ENCODE results near the gene COX7B2.

The COX7B2 gene

DNA sequence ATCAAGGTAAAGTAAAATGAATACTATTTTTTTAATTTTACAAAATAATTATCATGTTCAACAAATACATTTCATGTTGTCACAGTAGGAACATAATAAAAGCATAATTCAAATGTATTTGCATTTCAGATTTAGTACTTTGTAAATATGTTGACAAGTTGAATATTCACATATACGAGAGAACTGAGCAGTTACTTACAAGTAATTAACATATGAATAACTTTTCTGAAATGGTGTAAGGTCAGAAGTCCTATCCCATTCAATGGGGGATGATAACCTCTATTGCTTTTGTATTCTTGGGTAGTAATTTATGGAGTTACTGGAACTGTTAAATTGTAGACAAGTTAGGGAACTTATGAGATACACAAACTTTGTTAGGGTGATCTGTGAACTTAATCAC lies 191.1 kb downstream of the COX7B2 start:
- DNase-seq (ENCODE audit: low spot score): no peak

DNA sequence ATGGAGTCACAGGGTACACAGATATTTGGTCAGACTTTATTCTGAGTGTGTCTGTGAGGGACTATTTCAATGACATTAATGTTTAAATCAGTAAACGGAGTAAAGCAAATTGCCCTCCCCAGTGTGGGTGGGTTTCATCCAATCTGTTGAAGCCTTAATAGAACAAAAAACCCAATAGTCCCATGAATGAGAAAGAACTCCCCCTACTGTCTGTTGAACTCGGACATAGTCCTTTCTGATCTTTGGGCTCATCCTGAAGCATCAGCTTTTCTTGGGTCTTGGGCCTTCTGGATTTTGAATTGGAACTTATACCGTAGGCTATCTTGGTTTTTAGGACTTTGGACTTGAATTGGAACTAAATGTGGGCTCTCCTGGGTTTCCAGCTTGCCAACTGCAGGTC lies 193.6 kb downstream of the COX7B2 start:
- DNase-seq (ENCODE audit: low spot score): no peak

DNA sequence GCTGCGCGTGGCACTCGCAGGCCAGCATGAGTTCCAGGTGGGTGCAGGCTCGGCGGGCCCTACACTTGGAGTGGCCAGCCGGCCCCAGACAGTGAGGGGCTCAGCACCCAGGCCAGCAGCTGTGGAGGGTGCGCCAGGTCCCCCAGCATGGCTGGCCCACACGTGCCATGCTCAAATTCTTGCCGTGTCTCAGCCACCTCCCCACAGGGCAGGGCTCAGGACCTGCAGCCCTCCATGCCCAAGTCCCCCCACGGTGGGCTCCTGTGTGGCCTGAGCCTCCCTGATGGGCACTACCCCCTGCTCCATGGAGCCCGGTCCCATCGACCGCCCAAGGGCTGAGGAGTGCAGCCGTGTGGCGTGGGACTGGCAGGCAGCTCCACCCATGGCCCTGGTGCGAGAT lies 210.2 kb downstream of the COX7B2 start:
- DNase-seq (ENCODE audit: low spot score): no peak

Measured in CD4-positive, alpha-beta T cell treated with Interleukin-15 for 4 hours (primary cell).